Measurements from ENCODE around the gene ZNF385D. TPM values are rescaled to one million over a fixed set of nuclear protein-coding genes. Genes with fewer than 3 reads are reported as not detected.

Gene ZNF385D
- total RNA-seq, 1 experiment from 2014 or later: 13.0 TPM

GRCh38 chr3:21691036-21691435 is 60.0 kb downstream of the ZNF385D start:
- POLR2A ChIA-PET: no interaction called here

GRCh38 chr3:21682206-21682605 is 68.8 kb downstream of the ZNF385D start:
- no peak for DNase-seq (ENCODE audit: low read depth, low spot score)
- H3K4me1 ChIP-seq (ENCODE audit: control insufficient read depth, insufficient read depth, low read length): no peaks in the 10 kb centered on the region; the same call in 1 of the 2 replicates
- H3K4me3 ChIP-seq (ENCODE audit: low read depth in 2 of 2, low read length in 2 of 2): no peak overlapping the region
- CTCF ChIA-PET: no interaction called here
- intact Hi-C loops (cut with micrococcal nuclease; ENCODE audit: unreplicated experiment) (no loop called here), in situ Hi-C loops (cut with HindIII; ENCODE audit: low pct_unique_long_range_greater_than_20kb, low sequenced_read_pairs) (no loop called here)
- POLR2A ChIA-PET: no interaction called here
- H3K9me3 ChIP-seq (ENCODE audit: control insufficient read depth, insufficient read depth, low read depth, low read length): no peaks in the 10 kb centered on the region
- H3K27me3 ChIP-seq (ENCODE audit: control insufficient read depth, insufficient read depth, low read length): no peaks in the 10 kb centered on the region
- TF ChIP-seq TCF7L2 (IDR thresholded peaks at IDR 0.05; ENCODE audit: low read depth, low read length) (no peak), SIN3A (IDR thresholded peaks at IDR 0.05; ENCODE audit: borderline replicate concordance, insufficient read depth, low read depth, low read length) (no peak), POLR2AphosphoS5 (IDR thresholded peaks at IDR 0.05; ENCODE audit: low read depth, low read length) (no peak), REST (IDR thresholded peaks at IDR 0.05; ENCODE audit: insufficient read depth in 1 of 2, low read depth in 2 of 2, low read length in 1 of 2) (no peak), CTCF (IDR thresholded peaks at IDR 0.05) (no peak)
- H3K27ac ChIP-seq (ENCODE audit: low read length): no peak overlapping the region
- ATAC-seq: no peak
- H3K36me3 ChIP-seq (ENCODE audit: control insufficient read depth, insufficient read depth, low read length): no peaks in the 10 kb centered on the region
- BruUV-seq (replicated peaks): no TSS peak

More at GRCh38 chr3:21691036-21691435, 60.0 kb downstream of the ZNF385D start:
- Histone ChIP-seq H3K27me3 (ENCODE audit: control insufficient read depth, insufficient read depth, low read length) (no peaks in the 10 kb centered on the region), H3K4me1 (ENCODE audit: control insufficient read depth, insufficient read depth, low read length) (no peaks in the 10 kb centered on the region), H3K36me3 (ENCODE audit: control insufficient read depth, insufficient read depth, low read length) (no peaks in the 10 kb centered on the region), H3K9me3 (ENCODE audit: control insufficient read depth, insufficient read depth, low read depth, low read length) (no peaks in the 10 kb centered on the region), H3K4me3 (ENCODE audit: low read depth in 2 of 2, low read length in 2 of 2) (no peak overlapping the region), H3K27ac (ENCODE audit: low read length) (no peak overlapping the region)
- BruUV-seq (replicated peaks): no TSS peak
- in situ Hi-C loops (cut with HindIII; ENCODE audit: low pct_unique_long_range_greater_than_20kb, low sequenced_read_pairs): no loop called here
- no peak for ATAC-seq
- no peak for DNase-seq (ENCODE audit: low read depth, low spot score)
- TF ChIP-seq REST (IDR thresholded peaks at IDR 0.05; ENCODE audit: insufficient read depth in 1 of 2, low read depth in 2 of 2, low read length in 1 of 2) (no peak), TCF7L2 (IDR thresholded peaks at IDR 0.05; ENCODE audit: low read depth, low read length) (no peak), POLR2AphosphoS5 (IDR thresholded peaks at IDR 0.05; ENCODE audit: low read depth, low read length) (no peak), CTCF (IDR thresholded peaks at IDR 0.05) (no peak), SIN3A (IDR thresholded peaks at IDR 0.05; ENCODE audit: borderline replicate concordance, insufficient read depth, low read depth, low read length) (no peak)
- intact Hi-C loops (cut with micrococcal nuclease; ENCODE audit: unreplicated experiment): no loop called here
- CTCF ChIA-PET: no interaction called here
